ENCODE measurements around the gene SLC9A6. TPM values are rescaled to one million over a fixed set of nuclear protein-coding genes. Genes with fewer than 3 reads are reported as not detected.

Gene SLC9A6
- total and polyA plus RNA-seq, 11 donors, result 10.6 to 23.2 (median 15.6) TPM

DNA sequence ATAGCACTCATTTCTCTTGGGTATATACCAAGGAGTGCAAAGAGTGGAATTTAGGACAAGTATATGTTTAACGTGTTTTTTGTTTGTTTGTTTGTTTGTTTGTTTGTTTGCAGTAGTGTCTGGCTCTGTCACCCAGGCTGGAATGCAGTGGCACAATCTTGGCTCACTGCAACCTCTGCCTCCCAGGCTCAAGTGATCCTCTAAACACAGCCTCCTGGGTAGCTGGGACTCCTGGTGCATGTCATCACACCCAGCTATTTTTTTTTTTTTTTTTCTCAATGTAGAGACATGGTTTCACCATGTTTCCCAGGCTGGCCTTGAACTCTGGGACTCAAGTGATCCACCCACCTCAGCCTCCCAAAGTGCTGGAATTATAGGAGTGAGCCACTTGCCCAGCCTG lies 50.4 kb downstream of the SLC9A6 start:
- Histone ChIP-seq H3K4me3 (no peak overlapping the region), H3K9me3 (no peaks in the 10 kb centered on the region), H3K27ac (no peak overlapping the region), H3K27me3 (no peaks in the 10 kb centered on the region), H3K4me1 (peaks cover 0 to 32% (median 6%) of the 10 kb centered on the region in 12 donors), H3K36me3 (peaks cover 0 to 2% (median 0%) of the 10 kb centered on the region in 9 donors)
- no peak for TF ChIP-seq POLR2A (IDR thresholded peaks at IDR 0.05)
- TF ChIP-seq, protein P1, sequence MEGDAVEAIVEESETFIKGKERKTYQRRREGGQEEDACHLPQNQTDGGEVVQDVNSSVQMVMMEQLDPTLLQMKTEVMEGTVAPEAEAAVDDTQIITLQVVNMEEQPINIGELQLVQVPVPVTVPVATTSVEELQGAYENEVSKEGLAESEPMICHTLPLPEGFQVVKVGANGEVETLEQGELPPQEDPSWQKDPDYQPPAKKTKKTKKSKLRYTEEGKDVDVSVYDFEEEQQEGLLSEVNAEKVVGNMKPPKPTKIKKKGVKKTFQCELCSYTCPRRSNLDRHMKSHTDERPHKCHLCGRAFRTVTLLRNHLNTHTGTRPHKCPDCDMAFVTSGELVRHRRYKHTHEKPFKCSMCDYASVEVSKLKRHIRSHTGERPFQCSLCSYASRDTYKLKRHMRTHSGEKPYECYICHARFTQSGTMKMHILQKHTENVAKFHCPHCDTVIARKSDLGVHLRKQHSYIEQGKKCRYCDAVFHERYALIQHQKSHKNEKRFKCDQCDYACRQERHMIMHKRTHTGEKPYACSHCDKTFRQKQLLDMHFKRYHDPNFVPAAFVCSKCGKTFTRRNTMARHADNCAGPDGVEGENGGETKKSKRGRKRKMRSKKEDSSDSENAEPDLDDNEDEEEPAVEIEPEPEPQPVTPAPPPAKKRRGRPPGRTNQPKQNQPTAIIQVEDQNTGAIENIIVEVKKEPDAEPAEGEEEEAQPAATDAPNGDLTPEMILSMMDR (IDR thresholded peaks at IDR 0.05), result no peak
- 59 to 93% (median 70%) methylated on average over 1 of the region's 1 CpG for WGBS, 4 donors
- intact Hi-C loops (cut with DNase I), result no loop called here
- DNase-seq (no peak), ATAC-seq (no peak)

DNA sequence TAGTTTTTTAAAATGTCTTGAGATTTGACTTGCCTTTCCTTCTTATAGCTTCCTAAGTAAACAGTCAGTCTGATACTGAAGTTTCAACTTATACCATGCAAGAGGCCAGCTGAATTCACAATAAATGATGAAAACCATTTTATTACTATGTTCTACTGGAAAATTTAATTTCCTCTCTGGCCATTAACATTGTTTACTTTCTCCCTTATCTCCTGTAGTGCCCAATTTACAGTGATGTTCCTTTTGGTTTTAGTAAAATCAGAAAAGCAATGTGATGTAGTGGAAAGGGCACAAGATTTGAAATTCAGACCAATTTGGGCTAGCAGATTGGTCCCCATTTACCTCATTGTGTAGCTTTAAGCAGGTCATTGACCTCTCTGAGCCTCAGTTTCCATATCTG lies 54.2 kb downstream of the SLC9A6 start:
- intact Hi-C loops (cut with DNase I), result no loop called here
- no peak overlapping the region for H3K4me3 ChIP-seq

DNA sequence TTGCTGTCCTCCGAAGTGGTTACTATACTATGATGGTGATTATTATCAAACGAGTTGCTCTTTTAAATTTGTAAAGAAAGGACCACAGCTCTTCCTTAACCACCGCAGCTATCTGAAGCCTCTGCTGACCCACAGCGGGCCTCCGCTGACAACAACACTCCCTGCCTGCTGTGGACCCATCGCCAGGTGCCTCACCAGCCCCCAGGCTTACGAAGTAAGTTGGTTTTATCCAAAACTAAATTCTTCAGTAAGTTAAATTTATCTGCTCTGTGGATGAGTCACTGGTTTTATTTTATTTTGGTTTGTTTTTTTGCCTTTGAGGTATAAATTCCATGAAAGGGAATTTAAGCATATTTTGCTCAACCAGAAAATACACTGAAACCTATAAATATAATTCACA lies 54.7 kb downstream of the SLC9A6 start:
- no peaks in the 10 kb centered on the region for H3K9me3 ChIP-seq
- no peak for DNase-seq
- no peak overlapping the region for H3K27ac ChIP-seq
- ATAC-seq, result no peak
- 59 to 87% (median 76%) methylated on average over 7 of the region's 7 CpGs for whole genome bisulfite sequencing, 4 donors
- intact Hi-C loops (cut with DNase I), result no loop called here
- peaks cover 0 to 11% (median 0%) of the 10 kb centered on the region in 9 donors for H3K36me3 ChIP-seq
- no peak for TF ChIP-seq POLR2A (IDR thresholded peaks at IDR 0.05)
- TF ChIP-seq, protein P1 (IDR thresholded peaks at IDR 0.05), result no peak
- H3K4me1 ChIP-seq, result peaks cover 0 to 3% (median 0%) of the 10 kb centered on the region in 12 donors
- no peak overlapping the region for H3K4me3 ChIP-seq
- H3K27me3 ChIP-seq, result no peaks in the 10 kb centered on the region

More for the DNA sequence above, 54.2 kb downstream of the SLC9A6 start:
- Histone ChIP-seq H3K4me1 (peaks cover 0 to 7% (median 0%) of the 10 kb centered on the region in 12 donors), H3K9me3 (no peaks in the 10 kb centered on the region), H3K27ac (peak overlapping the region in 1 of 12 donors; percentile 9), H3K36me3 (peaks cover 0 to 7% (median 0%) of the 10 kb centered on the region in 9 donors), H3K27me3 (no peaks in the 10 kb centered on the region)
- no peak for TF ChIP-seq POLR2A (IDR thresholded peaks at IDR 0.05)
- TF ChIP-seq, protein P1 (IDR thresholded peaks at IDR 0.05), result no peak
- no peak for DNase-seq
- no peak for ATAC-seq

DNA sequence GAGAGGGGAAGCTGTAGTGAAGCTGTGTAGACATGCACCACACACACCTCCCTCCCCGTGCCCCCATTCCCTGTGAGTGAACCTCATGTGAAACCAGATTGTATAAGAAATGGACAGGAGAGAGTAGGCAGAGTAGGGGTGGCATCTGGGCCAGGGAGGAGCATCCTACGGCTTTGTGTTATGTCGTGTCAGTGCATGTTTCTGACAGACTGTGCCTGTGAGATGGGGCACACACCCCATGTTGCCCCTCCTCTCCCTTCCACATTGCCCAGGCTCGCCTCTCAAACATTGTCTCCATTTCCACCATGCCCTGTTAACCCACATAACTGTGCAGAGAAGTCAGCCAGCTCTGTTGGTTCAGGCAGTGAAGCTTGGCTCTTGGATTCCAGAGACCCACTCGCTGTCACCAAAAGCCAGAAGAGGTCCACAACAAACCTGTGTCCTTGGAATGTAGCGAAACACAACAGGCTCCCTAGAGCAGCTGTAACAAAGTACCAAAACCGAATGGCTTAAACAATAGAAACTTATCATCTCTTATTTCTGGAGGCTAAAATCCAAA lies 56.1 kb downstream of the SLC9A6 start:
- Histone ChIP-seq H3K27me3 (no peaks in the 10 kb centered on the region), H3K4me3 (no peak overlapping the region), H3K9me3 (no peaks in the 10 kb centered on the region), H3K36me3 (peaks cover 0 to 12% (median 0%) of the 10 kb centered on the region in 9 donors), H3K27ac (no peak overlapping the region), H3K4me1 (no peaks in the 10 kb centered on the region)
- DNase-seq (no peak), ATAC-seq (no peak)
- no peak for TF ChIP-seq POLR2A (IDR thresholded peaks at IDR 0.05)
- TF ChIP-seq, protein P1 (IDR thresholded peaks at IDR 0.05), result no peak
- WGBS, 4 donors, result 79 to 96% (median 86%) methylated on average over 7 of the region's 7 CpGs
- intact Hi-C loops (cut with DNase I), result no loop called here
